Measurements from ENCODE around the gene PLAU. TPM values are rescaled to one million over a fixed set of nuclear protein-coding genes. Genes with fewer than 3 reads are reported as not detected.

Gene PLAU
- total RNA-seq: 1 to 10 TPM in 2 of 6 experiments, under 1 TPM in 4; 0.24 to 4.3 (median 0.87) TPM
- long read RNA-seq: 0 reads

DNA sequence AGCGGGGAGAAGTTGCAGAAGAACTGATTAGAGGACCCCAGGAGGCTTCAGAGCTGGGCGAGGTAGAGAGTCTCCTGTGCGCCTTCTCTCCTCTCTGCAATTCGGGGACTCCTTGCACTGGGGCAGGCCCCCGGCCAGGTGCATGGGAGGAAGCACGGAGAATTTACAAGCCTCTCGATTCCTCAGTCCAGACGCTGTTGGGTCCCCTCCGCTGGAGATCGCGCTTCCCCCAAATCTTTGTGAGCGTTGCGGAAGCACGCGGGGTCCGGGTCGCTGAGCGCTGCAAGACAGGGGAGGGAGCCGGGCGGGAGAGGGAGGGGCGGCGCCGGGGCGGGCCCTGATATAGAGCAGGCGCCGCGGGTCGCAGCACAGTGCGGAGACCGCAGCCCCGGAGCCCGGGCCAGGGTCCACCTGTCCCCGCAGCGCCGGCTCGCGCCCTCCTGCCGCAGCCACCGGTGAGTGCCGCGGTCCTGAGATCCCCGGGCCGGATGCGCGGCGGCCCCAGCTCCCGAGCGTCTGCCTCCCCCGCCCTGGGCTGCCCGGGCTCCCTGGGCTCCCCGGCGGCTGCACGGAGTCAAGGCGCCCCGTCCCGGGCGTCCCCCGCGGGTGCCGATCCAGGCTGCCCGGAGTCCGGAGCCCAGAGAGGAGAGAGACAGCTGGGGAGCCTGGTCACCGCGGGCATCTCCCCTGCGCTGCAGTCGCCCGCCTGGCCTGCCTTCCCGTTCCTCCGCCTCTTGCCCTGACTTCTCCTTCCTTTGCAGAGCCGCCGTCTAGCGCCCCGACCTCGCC lies at the start of gene PLAU:
PLAU (plus strand) TSS at position 369 of the 789 bp plus-strand sequence. CDS start 424 bp downstream, outside the sequence.
- ATAC-seq: peak; percentile 43 to 60 (median 57)
- DNase-seq: peak; percentile 55 to 73 (median 65)
- peak; percentile 37 for TF ChIP-seq POLR2A (IDR thresholded peaks at IDR 0.05)
- TF ChIP-seq, protein P1, sequence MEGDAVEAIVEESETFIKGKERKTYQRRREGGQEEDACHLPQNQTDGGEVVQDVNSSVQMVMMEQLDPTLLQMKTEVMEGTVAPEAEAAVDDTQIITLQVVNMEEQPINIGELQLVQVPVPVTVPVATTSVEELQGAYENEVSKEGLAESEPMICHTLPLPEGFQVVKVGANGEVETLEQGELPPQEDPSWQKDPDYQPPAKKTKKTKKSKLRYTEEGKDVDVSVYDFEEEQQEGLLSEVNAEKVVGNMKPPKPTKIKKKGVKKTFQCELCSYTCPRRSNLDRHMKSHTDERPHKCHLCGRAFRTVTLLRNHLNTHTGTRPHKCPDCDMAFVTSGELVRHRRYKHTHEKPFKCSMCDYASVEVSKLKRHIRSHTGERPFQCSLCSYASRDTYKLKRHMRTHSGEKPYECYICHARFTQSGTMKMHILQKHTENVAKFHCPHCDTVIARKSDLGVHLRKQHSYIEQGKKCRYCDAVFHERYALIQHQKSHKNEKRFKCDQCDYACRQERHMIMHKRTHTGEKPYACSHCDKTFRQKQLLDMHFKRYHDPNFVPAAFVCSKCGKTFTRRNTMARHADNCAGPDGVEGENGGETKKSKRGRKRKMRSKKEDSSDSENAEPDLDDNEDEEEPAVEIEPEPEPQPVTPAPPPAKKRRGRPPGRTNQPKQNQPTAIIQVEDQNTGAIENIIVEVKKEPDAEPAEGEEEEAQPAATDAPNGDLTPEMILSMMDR (IDR thresholded peaks at IDR 0.05): no peak
- peak within 1 kb of the TSS; percentile 45 to 52 (median 48) for H3K4me3 ChIP-seq
- intact Hi-C loops (cut with DNase I): no loop called here
- H3K27ac ChIP-seq: peak within 1 kb of the TSS in 2 of 3 donors; percentile 12 to 40
- peaks cover 0 to 13% (median 0%) of the 10 kb centered on the region in 4 donors for H3K4me1 ChIP-seq
- H3K36me3 ChIP-seq: no peaks in the 10 kb centered on the region
- 7% methylated on average over 13 of the region's 74 CpGs for WGBS (ENCODE audit: insufficient coverage, low coverage, low lambda C conversion rate, missing lambda C conversion rate)
- H3K9me3 ChIP-seq: no peaks in the 10 kb centered on the region
- peaks cover 0 to 10% of the 10 kb centered on the region in 2 donors for H3K27me3 ChIP-seq

DNA sequence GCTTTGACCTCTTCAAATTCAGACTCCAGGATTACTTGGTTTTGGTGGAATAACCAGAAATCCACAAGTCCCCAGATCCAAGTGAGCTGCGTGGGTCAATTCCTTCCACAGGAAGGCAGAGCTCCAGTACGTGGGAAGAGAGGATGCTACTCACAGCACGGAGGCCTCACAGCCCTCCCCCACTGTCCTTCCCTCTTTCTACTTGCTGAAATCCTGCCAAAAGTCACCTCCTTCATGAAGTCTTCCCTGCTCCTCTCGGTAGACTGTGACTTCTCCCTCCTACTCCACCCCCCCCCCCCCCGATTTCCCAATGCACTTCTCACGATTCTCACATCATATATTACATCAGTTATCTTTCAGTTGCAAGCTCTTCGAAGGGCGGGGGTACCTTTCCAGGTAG lies 48.9 kb upstream of the PLAU start:
- TF ChIP-seq, protein P1 (IDR thresholded peaks at IDR 0.05): no peak
- TF ChIP-seq POLR2A (IDR thresholded peaks at IDR 0.05): no peak
- Histone ChIP-seq H3K36me3 (peaks cover 0 to 13% (median 0%) of the 10 kb centered on the region in 4 donors), H3K4me3 (no peak overlapping the region), H3K9me3 (no peaks in the 10 kb centered on the region), H3K4me1 (peaks cover 0 to 8% (median 0%) of the 10 kb centered on the region in 4 donors), H3K27me3 (no peaks in the 10 kb centered on the region), H3K27ac (no peak overlapping the region)
- WGBS (ENCODE audit: insufficient coverage, low coverage, low lambda C conversion rate, missing lambda C conversion rate): 66% methylated on average over 5 of the region's 8 CpGs
- intact Hi-C loops (cut with DNase I): no loop called here
- DNase-seq (no peak), ATAC-seq (no peak)

DNA sequence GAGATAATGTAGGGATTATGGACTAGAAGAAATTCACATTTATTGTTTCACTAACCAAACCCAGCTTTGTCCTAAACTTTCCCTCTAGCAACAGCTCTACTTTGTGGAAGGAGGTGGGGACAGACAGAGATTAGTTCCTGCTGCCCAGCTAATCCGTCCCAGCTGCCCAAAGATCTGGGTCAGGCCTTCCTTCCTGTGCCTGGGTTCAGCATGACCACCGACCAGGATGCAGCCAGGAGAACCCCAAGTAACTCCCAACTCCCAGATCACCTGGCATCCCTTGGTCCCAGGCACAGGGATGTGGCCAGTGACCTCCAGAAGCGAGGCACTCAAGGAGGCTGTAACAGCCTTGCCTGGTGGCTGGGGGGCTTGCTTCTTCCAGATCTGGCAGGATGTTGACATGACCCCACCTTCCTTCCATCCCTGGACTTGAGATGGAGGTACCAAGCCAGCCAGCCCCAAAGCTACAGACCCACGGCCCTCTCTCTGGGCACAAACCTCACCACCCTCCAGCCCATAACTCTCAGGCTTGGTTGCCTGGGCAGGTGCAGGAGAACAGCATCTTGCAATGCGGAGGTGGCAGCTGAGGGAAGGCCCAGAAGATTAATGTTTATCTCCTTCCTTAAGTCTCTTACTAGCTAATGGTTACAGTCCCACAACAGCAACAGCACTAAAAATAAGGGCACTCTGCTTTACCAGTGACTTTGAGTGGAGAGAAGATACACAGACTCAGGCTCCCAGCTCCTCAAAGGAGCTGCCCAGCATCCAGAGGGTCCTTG lies 47.7 kb upstream of the PLAU start:
- H3K27me3 ChIP-seq: no peaks in the 10 kb centered on the region
- WGBS (ENCODE audit: insufficient coverage, low coverage, low lambda C conversion rate, missing lambda C conversion rate): 62% methylated on average over 3 of the region's 5 CpGs
- no peak overlapping the region for H3K27ac ChIP-seq
- peaks cover 0 to 13% (median 0%) of the 10 kb centered on the region in 4 donors for H3K36me3 ChIP-seq
- no peak for ATAC-seq
- H3K4me3 ChIP-seq: no peak overlapping the region
- H3K4me1 ChIP-seq: peaks cover 0 to 2% (median 0%) of the 10 kb centered on the region in 4 donors
- TF ChIP-seq, protein P1 (IDR thresholded peaks at IDR 0.05): no peak
- no peak for TF ChIP-seq POLR2A (IDR thresholded peaks at IDR 0.05)
- H3K9me3 ChIP-seq: no peaks in the 10 kb centered on the region
- intact Hi-C loops (cut with DNase I): no loop called here
- no peak for DNase-seq

DNA sequence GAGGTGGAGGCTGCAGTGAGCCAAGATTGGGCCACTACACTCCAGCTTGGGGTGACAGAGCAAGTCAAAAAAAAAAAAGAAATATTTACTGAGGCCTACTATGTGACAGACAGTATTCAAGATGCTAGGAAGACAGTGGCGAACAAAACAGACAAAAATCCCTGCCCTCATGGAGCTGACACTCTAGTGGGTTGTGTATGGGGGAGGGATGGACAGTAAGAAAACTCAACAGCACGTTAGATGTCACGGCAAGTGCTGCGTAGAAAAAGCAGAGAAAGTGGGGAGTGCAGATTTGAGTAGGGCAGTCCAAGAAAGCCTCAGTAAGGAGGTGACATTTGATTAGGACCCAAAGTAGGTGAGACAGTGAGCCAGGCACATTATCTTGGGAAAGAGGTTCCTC lies 46.7 kb upstream of the PLAU start:
- WGBS (ENCODE audit: insufficient coverage, low coverage, low lambda C conversion rate, missing lambda C conversion rate): 92% methylated on average over 4 of the region's 4 CpGs
- Histone ChIP-seq H3K4me1 (no peaks in the 10 kb centered on the region), H3K36me3 (peaks cover 0 to 16% (median 0%) of the 10 kb centered on the region in 4 donors)

More for the DNA sequence above, 46.7 kb upstream of the PLAU start:
- intact Hi-C loops (cut with DNase I): no loop called here
- DNase-seq (no peak), ATAC-seq (no peak)
- H3K4me3 ChIP-seq: no peak overlapping the region
- TF ChIP-seq, protein P1 (IDR thresholded peaks at IDR 0.05): no peak
- no peak for TF ChIP-seq POLR2A (IDR thresholded peaks at IDR 0.05)
- H3K9me3 ChIP-seq: no peaks in the 10 kb centered on the region
- no peaks in the 10 kb centered on the region for H3K27me3 ChIP-seq
- H3K27ac ChIP-seq: no peak overlapping the region
